Panc1 (cell line): ENCODE results near the gene NREP. TPM values are rescaled to one million over a fixed set of nuclear protein-coding genes. Genes with fewer than 3 reads are reported as not detected.
"Not testable (repeated sequence)": the region's sequence is repeated elsewhere in the genome, so short reads cannot be mapped to it uniquely, and the experiment has no call there.

Experiments used
- ATAC-seq: fragments of 200-7000 bp; cut with Tn5 transposase; 2 replicates; pipeline ENCODE4 v1.9.1; 2020; ENCODE audit warnings: mild to moderate bottlenecking, moderate library complexity
- BruUV-seq: library from RNA; stranded (reverse); fragments of 400-500 nt; replicated peaks from 2 replicates; lab custom pipeline; 2021; lab: Mats Ljungman, UMichigan
- CTCF ChIA-PET: fragments of 300-600 bp; sonication (Branson Sonifier 250); formaldehyde crosslinking; loops from one replicate; lab custom pipeline; 2022; ENCODE audit warnings: antibody characterized with exemption; lab: Charles Lee
- POLR2A ChIA-PET: fragments of 300-600 bp; sonication (Branson Sonifier 250); formaldehyde crosslinking; loops from one replicate; lab custom pipeline; 2022; ENCODE audit warnings: antibody characterized with exemption; lab: Charles Lee
- DNase-seq: peaks from one replicate; pipeline ENCODE4 v3.0.0-alpha.2; 2010; ENCODE audit warnings: low read depth, low spot score
- H3K27ac ChIP-seq: 2 replicates; pipeline ENCODE4 v1.5.1; 2011; ENCODE audit warnings: mild to moderate bottlenecking, low read length, inconsistent platforms
- H3K27me3 ChIP-seq: fragments of 200-500 bp; sonication (Bioruptor generic); 2 replicates; pipeline ENCODE4 v1.6.0; 2014; ENCODE audit warnings: low read length, inconsistent platforms; ENCODE audit not compliant: control insufficient read depth, insufficient read depth
- H3K36me3 ChIP-seq: fragments of 200-500 bp; sonication (Bioruptor generic); 2 replicates; pipeline ENCODE4 v1.5.1; 2014; ENCODE audit warnings: inconsistent platforms, mild to moderate bottlenecking, low read length, moderate library complexity; ENCODE audit not compliant: control insufficient read depth, insufficient read depth
- H3K4me1 ChIP-seq: 2 replicates; pipeline ENCODE4 v1.5.1; 2011; ENCODE audit warnings: inconsistent platforms, mild to moderate bottlenecking, low read length, moderate library complexity; ENCODE audit not compliant: control insufficient read depth, insufficient read depth
- H3K4me3 ChIP-seq, 2 experiments: 2 replicates each; pipeline ENCODE4 v1.5.1; 2011 to 2012; ENCODE audit warnings: low read depth in 2 of 2, low read length in 2 of 2, mild to moderate bottlenecking in 2 of 2, inconsistent platforms in 1 of 2, moderate library complexity in 1 of 2
- H3K9me3 ChIP-seq: fragments of 200-500 bp; sonication (Bioruptor generic); 2 replicates; pipeline ENCODE4 v1.5.1; 2014; ENCODE audit warnings: low read depth, mild to moderate bottlenecking, inconsistent platforms, low read length, moderate library complexity; ENCODE audit not compliant: control insufficient read depth, insufficient read depth
- POLR2AphosphoS5 ChIP-seq: IDR thresholded peaks from 2 replicates; pipeline ENCODE4 v1.6.1; 2012; ENCODE audit warnings: mild to moderate bottlenecking, low read depth, low read length, moderate library complexity
- SIN3A ChIP-seq: IDR thresholded peaks from 2 replicates; pipeline ENCODE4 v1.6.1; 2012; ENCODE audit warnings: low read depth, mild to moderate bottlenecking, low read length, moderate library complexity, borderline replicate concordance; ENCODE audit not compliant: insufficient read depth
- TCF7L2 ChIP-seq: IDR thresholded peaks from 2 replicates; pipeline ENCODE4 v1.6.1; 2011; ENCODE audit warnings: mild to moderate bottlenecking, low read depth, low read length, inconsistent platforms
- in situ Hi-C: cut with HindIII; loops from 2 replicates; pipeline ENCODE4 v1.10.0; 2016; ENCODE audit warnings: low sequenced_read_pairs, low pct_unique_long_range_greater_than_20kb
- intact Hi-C: fragments of 100-400 bp; cut with micrococcal nuclease; formaldehyde crosslinking; loops from one replicate; pipeline ENCODE4 v1.10.0; 2022; ENCODE audit not compliant: unreplicated experiment
- total RNA-seq: library from RNA; stranded (reverse); gene quantifications from one replicate; pipeline ENCODE4 v1.2.1, GENCODE V29; 2021; ENCODE audit not compliant: unreplicated experiment
- TF ChIP-seq, protein P1 (sequence below): fragments of 450-650 bp; IDR thresholded peaks from 2 replicates; pipeline ENCODE4 v1.5.1; 2017; ENCODE audit warnings: mild to moderate bottlenecking
- TF ChIP-seq, protein P2 (sequence below), 2 experiments: IDR thresholded peaks; 2 replicates each; pipeline ENCODE4 v1.6.1; 2011 to 2012; ENCODE audit warnings: low read depth in 2 of 2, control low read depth in 1 of 2, low read length in 1 of 2, mild to moderate bottlenecking in 1 of 2, moderate library complexity in 1 of 2; ENCODE audit not compliant: insufficient read depth in 1 of 2

NREP gene
- total RNA-seq, 1 experiment from 2014 or later, result 4.9 TPM

DNA sequence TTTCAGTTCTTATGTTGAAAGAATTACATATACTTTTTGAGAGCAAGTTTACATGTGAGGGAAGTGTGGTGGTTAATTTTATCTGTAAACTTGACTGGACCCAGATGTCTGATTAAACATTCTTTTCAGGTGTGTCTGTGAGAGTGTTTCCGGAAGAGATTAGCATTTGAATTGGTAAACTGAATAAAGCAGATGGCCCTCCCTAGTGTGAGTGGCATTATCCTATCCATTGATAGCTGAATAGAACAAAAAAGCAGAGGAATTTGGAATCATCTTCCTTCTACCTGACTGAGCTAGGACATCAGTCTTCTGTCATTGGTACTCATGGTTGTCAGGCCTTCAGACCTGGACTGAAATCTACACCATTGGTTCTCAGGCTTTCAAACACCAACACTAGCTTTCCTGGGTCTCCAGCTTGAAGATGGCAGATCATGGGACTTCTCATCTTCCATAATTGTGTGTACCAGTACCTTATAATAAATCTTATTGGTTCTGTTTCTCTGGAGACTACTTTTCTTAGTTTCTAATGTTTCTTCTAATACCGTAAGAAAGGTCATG is 36.6 kb downstream of the NREP start:
- no peaks in the 10 kb centered on the region for H3K4me1 ChIP-seq
- no TSS peak for BruUV-seq
- no peaks in the 10 kb centered on the region for H3K36me3 ChIP-seq
- in situ Hi-C loops, result no loop called here
- ChIA-PET POLR2A (no interaction called here), CTCF (no interaction called here)
- no peaks in the 10 kb centered on the region for H3K27me3 ChIP-seq
- no peaks in the 10 kb centered on the region for H3K9me3 ChIP-seq
- no peak for TF ChIP-seq POLR2AphosphoS5
- TF ChIP-seq, protein P1, sequence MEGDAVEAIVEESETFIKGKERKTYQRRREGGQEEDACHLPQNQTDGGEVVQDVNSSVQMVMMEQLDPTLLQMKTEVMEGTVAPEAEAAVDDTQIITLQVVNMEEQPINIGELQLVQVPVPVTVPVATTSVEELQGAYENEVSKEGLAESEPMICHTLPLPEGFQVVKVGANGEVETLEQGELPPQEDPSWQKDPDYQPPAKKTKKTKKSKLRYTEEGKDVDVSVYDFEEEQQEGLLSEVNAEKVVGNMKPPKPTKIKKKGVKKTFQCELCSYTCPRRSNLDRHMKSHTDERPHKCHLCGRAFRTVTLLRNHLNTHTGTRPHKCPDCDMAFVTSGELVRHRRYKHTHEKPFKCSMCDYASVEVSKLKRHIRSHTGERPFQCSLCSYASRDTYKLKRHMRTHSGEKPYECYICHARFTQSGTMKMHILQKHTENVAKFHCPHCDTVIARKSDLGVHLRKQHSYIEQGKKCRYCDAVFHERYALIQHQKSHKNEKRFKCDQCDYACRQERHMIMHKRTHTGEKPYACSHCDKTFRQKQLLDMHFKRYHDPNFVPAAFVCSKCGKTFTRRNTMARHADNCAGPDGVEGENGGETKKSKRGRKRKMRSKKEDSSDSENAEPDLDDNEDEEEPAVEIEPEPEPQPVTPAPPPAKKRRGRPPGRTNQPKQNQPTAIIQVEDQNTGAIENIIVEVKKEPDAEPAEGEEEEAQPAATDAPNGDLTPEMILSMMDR, result no peak
- no peak for TF ChIP-seq SIN3A
- no peak for TF ChIP-seq TCF7L2
- TF ChIP-seq, protein P2, sequence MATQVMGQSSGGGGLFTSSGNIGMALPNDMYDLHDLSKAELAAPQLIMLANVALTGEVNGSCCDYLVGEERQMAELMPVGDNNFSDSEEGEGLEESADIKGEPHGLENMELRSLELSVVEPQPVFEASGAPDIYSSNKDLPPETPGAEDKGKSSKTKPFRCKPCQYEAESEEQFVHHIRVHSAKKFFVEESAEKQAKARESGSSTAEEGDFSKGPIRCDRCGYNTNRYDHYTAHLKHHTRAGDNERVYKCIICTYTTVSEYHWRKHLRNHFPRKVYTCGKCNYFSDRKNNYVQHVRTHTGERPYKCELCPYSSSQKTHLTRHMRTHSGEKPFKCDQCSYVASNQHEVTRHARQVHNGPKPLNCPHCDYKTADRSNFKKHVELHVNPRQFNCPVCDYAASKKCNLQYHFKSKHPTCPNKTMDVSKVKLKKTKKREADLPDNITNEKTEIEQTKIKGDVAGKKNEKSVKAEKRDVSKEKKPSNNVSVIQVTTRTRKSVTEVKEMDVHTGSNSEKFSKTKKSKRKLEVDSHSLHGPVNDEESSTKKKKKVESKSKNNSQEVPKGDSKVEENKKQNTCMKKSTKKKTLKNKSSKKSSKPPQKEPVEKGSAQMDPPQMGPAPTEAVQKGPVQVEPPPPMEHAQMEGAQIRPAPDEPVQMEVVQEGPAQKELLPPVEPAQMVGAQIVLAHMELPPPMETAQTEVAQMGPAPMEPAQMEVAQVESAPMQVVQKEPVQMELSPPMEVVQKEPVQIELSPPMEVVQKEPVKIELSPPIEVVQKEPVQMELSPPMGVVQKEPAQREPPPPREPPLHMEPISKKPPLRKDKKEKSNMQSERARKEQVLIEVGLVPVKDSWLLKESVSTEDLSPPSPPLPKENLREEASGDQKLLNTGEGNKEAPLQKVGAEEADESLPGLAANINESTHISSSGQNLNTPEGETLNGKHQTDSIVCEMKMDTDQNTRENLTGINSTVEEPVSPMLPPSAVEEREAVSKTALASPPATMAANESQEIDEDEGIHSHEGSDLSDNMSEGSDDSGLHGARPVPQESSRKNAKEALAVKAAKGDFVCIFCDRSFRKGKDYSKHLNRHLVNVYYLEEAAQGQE (IDR thresholded peaks at IDR 0.05; ENCODE audit: insufficient read depth in 1 of 2, low read depth in 2 of 2, low read length in 1 of 2), result no peak
- ATAC-seq, result no peak
- intact Hi-C loops, result no loop called here
- no peak overlapping the region for H3K4me3 ChIP-seq
- DNase-seq, result no peak
- no peak overlapping the region for H3K27ac ChIP-seq

DNA sequence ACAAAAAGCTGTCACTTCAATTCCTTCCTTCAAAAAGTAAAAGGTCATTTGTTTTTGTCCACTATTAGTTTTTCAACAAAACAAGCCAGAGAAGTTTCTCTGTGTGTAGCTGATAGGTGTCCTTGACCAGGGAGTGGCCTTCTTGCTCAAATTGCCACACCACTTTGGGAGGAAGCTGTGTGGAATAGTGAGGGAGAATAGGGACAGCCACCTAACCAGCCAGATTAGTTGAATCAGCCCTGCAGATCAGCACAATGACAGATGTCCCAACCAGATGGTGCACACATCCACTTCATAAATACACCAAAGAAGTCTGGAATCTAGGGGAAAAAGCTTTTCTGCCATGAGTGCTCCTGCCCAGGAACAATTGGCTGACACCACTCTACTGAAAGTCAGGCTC is 37.2 kb downstream of the NREP start:
- intact Hi-C loops, result no loop called here
- no peak overlapping the region for H3K4me3 ChIP-seq
- no peak overlapping the region for H3K27ac ChIP-seq
- ATAC-seq, result no peak
- ChIA-PET POLR2A (no interaction called here), CTCF (no interaction called here)
- H3K9me3 ChIP-seq, result no peaks in the 10 kb centered on the region
- DNase-seq, result no peak
- no peaks in the 10 kb centered on the region for H3K27me3 ChIP-seq
- TF ChIP-seq, protein P1, result no peak
- TF ChIP-seq, protein P2 (IDR thresholded peaks at IDR 0.05; ENCODE audit: insufficient read depth in 1 of 2, low read depth in 2 of 2, low read length in 1 of 2), result no peak
- TF ChIP-seq TCF7L2, result no peak
- H3K36me3 ChIP-seq, result no peaks in the 10 kb centered on the region
- BruUV-seq, result no TSS peak
- no peaks in the 10 kb centered on the region for H3K4me1 ChIP-seq
- in situ Hi-C loops, result no loop called here

DNA sequence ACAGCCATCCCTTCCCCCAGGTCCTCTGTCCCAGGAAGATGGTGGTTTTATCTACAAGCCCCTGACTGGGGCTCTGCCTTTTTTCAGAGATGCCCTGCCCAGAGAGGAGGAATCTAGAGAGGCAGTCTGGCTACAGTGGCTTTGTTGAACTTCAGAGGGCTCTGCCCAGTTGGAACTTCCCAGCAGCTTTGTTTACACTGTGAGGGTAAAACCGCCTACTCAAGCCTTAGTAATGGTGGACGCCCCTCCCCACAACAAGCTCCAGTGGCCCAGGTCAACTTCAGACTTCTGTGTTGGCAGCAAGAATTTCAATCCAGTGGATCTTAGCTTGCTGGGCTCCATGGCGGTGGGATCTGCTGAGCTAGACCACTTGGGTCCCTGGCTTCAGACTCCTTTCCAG is 40.2 kb downstream of the NREP start:
- H3K4me1 ChIP-seq, H3K9me3 ChIP-seq, H3K27ac ChIP-seq, H3K4me3 ChIP-seq, POLR2A ChIA-PET, H3K36me3 ChIP-seq, H3K27me3 ChIP-seq, intact Hi-C loops, ATAC-seq, in situ Hi-C loops, CTCF ChIA-PET, DNase-seq, BruUV-seq: not testable (repeated sequence)
